ENCODE data around the gene MAP2K7.

DNA sequence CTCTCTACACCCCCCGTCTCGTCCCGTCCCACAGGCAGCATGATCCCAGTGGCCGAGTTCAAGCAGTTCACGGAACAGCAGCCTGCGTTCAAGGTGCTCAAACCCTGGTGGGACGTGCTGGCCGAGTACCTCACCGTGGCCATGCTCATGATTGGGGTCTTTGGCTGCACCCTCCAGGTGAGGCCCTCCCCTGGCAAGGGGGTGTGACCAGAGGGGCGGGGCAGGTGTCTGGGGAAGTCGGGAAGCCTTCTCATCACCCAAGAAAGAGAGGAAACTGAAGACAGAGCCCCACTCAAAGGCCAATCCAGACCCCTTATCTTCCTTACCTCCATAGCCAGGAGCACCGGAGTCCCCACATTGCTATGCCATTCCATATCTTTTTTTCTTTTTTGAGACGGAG lies 8.1 kb upstream of the MAP2K7 start:
- no peak for TF ChIP-seq EZH2 (IDR thresholded peaks at IDR 0.05; ENCODE audit: borderline replicate concordance, low read depth, low read length, poor library complexity, severe bottlenecking)
- TF ChIP-seq, protein P1, sequence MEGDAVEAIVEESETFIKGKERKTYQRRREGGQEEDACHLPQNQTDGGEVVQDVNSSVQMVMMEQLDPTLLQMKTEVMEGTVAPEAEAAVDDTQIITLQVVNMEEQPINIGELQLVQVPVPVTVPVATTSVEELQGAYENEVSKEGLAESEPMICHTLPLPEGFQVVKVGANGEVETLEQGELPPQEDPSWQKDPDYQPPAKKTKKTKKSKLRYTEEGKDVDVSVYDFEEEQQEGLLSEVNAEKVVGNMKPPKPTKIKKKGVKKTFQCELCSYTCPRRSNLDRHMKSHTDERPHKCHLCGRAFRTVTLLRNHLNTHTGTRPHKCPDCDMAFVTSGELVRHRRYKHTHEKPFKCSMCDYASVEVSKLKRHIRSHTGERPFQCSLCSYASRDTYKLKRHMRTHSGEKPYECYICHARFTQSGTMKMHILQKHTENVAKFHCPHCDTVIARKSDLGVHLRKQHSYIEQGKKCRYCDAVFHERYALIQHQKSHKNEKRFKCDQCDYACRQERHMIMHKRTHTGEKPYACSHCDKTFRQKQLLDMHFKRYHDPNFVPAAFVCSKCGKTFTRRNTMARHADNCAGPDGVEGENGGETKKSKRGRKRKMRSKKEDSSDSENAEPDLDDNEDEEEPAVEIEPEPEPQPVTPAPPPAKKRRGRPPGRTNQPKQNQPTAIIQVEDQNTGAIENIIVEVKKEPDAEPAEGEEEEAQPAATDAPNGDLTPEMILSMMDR (conservative IDR thresholded peaks at IDR 0.05; ENCODE audit: low read depth, low read length) = no peak
